Gastroesophageal sphincter (tissue), 4 donors: ENCODE results near the gene NNAT. TPM values are rescaled to one million over a fixed set of nuclear protein-coding genes. Genes with fewer than 3 reads are reported as not detected.

Experiments used
- ATAC-seq: fragments of 150-250 bp; one replicate; pipeline ENCODE4 v1.9.1; 2016; ENCODE audit warnings: mild to moderate bottlenecking, moderate library complexity
- H3K27ac ChIP-seq, 4 donors: fragments of 200-600 bp; sonication (generic) in 3 of 4; 1 replicate in 3 of 4; 2 replicates in 1 of 4; pipeline ENCODE4 v1.5.1; 2016 to 2019
- H3K27me3 ChIP-seq: fragments of 200-600 bp; sonication (generic); one replicate; pipeline ENCODE4 v1.5.1; 2019
- H3K36me3 ChIP-seq, 2 donors: fragments of 200-600 bp; sonication (generic); one replicate each; pipeline ENCODE4 v1.5.1; 2019; ENCODE audit warnings: control low read depth in 1 of 2
- H3K4me1 ChIP-seq, 3 donors: fragments of 200-600 bp; sonication (generic); 1 replicate in 2 of 3; 2 replicates in 1 of 3; pipeline ENCODE4 v1.5.1; 2016 to 2019; ENCODE audit warnings: control low read depth in 2 of 3
- H3K4me3 ChIP-seq, 2 donors: fragments of 200-600 bp; sonication (generic); one replicate each; pipeline ENCODE4 v1.5.1; 2019; ENCODE audit warnings: mild to moderate bottlenecking in 1 of 2, moderate library complexity in 1 of 2
- H3K9me3 ChIP-seq, 3 donors: fragments of 200-600 bp; sonication (generic); one replicate each; pipeline ENCODE4 v1.5.1; 2017 to 2019; ENCODE audit warnings: control low read depth in 2 of 3
- CTCF ChIP-seq, 4 experiments: fragments of 200-600 bp in 2 of 4; fragments of 450-650 bp in 2 of 4; sonication (generic) in 1 of 4; IDR thresholded peaks; one replicate each; pipeline ENCODE4 v1.5.1; 2017 to 2019; ENCODE audit warnings: antibody characterized with exemption in 4 of 4, mild to moderate bottlenecking in 2 of 4, moderate library complexity in 2 of 4
- EP300 ChIP-seq: sonication (generic); formaldehyde crosslinking; IDR thresholded peaks from one replicate; pipeline ENCODE4 v1.6.1; 2017; ENCODE audit warnings: antibody characterized with exemption, mild to moderate bottlenecking
- POLR2A ChIP-seq, 2 donors: fragments of 450-650 bp; IDR thresholded peaks; one replicate each; pipeline ENCODE4 v1.6.1; 2017; ENCODE audit warnings: antibody characterized with exemption in 2 of 2, mild to moderate bottlenecking in 2 of 2, moderate library complexity in 1 of 2
- POLR2AphosphoS5 ChIP-seq: sonication (generic); formaldehyde crosslinking; IDR thresholded peaks from one replicate; pipeline ENCODE4 v1.6.1; 2017; ENCODE audit warnings: antibody characterized with exemption
- WGBS, 2 donors: methylation state at CpG; one replicate each; pipeline ENCODE4 v1.1.5; 2018; ENCODE audit warnings: low coverage in 1 of 2; 5-methylcytosine and 5-hydroxymethylcytosine counted together
- total RNA-seq, 4 donors: library from RNA; depleted of rRNA; stranded (reverse); fragments of >200 nt; gene quantifications; one replicate each; pipeline ENCODE4 v1.1.0, GENCODE V29; 2016

The NNAT gene
- total RNA-seq, 4 donors from 2014 or later = 3.3 to 8.8 (median 7.7) TPM

GRCh38 chr20:37492945-37493344 lies 28.1 kb upstream of the NNAT start:
- ATAC-seq = no peak
- Histone ChIP-seq H3K36me3 (peaks cover 0 to 31% of the 10 kb centered on the region in 2 donors), H3K4me1 (no peaks in the 10 kb centered on the region), H3K9me3 (no peaks in the 10 kb centered on the region), H3K27ac (no peak overlapping the region), H3K27me3 (no peaks in the 10 kb centered on the region), H3K4me3 (no peak overlapping the region)
- WGBS, 2 donors = 64 to 78% methylated on average over 2 of the region's 2 CpGs
- TF ChIP-seq EP300 (no peak), POLR2A (IDR thresholded peaks at IDR 0.05) (no peak), POLR2AphosphoS5 (no peak), CTCF (IDR thresholded peaks at IDR 0.05) (no peak)

- Histone ChIP-seq H3K27ac (no peak overlapping the region), H3K4me3 (no peak overlapping the region), H3K4me1 (no peaks in the 10 kb centered on the region), H3K9me3 (no peaks in the 10 kb centered on the region), H3K27me3 (no peaks in the 10 kb centered on the region), H3K36me3 (peaks cover 0 to 31% of the 10 kb centered on the region in 2 donors)
- 84 to 95% methylated on average over 6 to 7 of the region's 8 CpGs for WGBS, 2 donors
- no peak for ATAC-seq
- TF ChIP-seq POLR2A (IDR thresholded peaks at IDR 0.05) (no peak), POLR2AphosphoS5 (no peak), CTCF (IDR thresholded peaks at IDR 0.05) (no peak), EP300 (no peak)
Measured at GRCh38 chr20:37494301-37494700, 26.7 kb upstream of the NNAT start.

GRCh38 chr20:37494796-37495195 lies 26.3 kb upstream of the NNAT start:
- H3K36me3 ChIP-seq = peaks cover 0 to 31% of the 10 kb centered on the region in 2 donors
- no peaks in the 10 kb centered on the region for H3K9me3 ChIP-seq
- no peak for ATAC-seq
- no peak overlapping the region for H3K27ac ChIP-seq
- TF ChIP-seq POLR2A (IDR thresholded peaks at IDR 0.05) (no peak), CTCF (IDR thresholded peaks at IDR 0.05) (no peak), EP300 (no peak), POLR2AphosphoS5 (no peak)
- no peaks in the 10 kb centered on the region for H3K4me1 ChIP-seq
- H3K4me3 ChIP-seq = no peak overlapping the region
- H3K27me3 ChIP-seq = no peaks in the 10 kb centered on the region
- 77 to 86% methylated on average over 3 of the region's 5 CpGs for WGBS, 2 donors

GRCh38 chr20:37498066-37498665 lies 22.9 kb upstream of the NNAT start:
- 73 to 80% methylated on average over 2 of the region's 2 CpGs for WGBS, 2 donors
- ATAC-seq = no peak
- Histone ChIP-seq H3K9me3 (no peaks in the 10 kb centered on the region), H3K27ac (no peak overlapping the region), H3K36me3 (peaks cover 0 to 25% of the 10 kb centered on the region in 2 donors), H3K4me1 (peaks cover 0 to under 1% (median 0%) of the 10 kb centered on the region in 3 donors), H3K4me3 (no peak overlapping the region), H3K27me3 (no peaks in the 10 kb centered on the region)
- no peak for TF ChIP-seq POLR2A (IDR thresholded peaks at IDR 0.05)
- no peak for TF ChIP-seq EP300
- no peak for TF ChIP-seq POLR2AphosphoS5
- no peak for TF ChIP-seq CTCF (IDR thresholded peaks at IDR 0.05)

GRCh38 chr20:37500311-37500710 lies 20.7 kb upstream of the NNAT start:
- H3K27me3 ChIP-seq = no peaks in the 10 kb centered on the region
- ATAC-seq = no peak
- no peak overlapping the region for H3K4me3 ChIP-seq
- H3K27ac ChIP-seq = no peak overlapping the region
- H3K4me1 ChIP-seq = peaks cover 0 to 6% (median 0%) of the 10 kb centered on the region in 3 donors
- no peaks in the 10 kb centered on the region for H3K9me3 ChIP-seq
- no peak for TF ChIP-seq CTCF (IDR thresholded peaks at IDR 0.05)
- TF ChIP-seq POLR2A (IDR thresholded peaks at IDR 0.05) = no peak
- TF ChIP-seq EP300 = no peak
- no peak for TF ChIP-seq POLR2AphosphoS5
- 88 to 95% methylated on average over 5 of the region's 7 CpGs for WGBS, 2 donors
- peaks cover 0 to 4% of the 10 kb centered on the region in 2 donors for H3K36me3 ChIP-seq
